Measurements from ENCODE around the gene ARHGEF26.

Gene ARHGEF26

DNA sequence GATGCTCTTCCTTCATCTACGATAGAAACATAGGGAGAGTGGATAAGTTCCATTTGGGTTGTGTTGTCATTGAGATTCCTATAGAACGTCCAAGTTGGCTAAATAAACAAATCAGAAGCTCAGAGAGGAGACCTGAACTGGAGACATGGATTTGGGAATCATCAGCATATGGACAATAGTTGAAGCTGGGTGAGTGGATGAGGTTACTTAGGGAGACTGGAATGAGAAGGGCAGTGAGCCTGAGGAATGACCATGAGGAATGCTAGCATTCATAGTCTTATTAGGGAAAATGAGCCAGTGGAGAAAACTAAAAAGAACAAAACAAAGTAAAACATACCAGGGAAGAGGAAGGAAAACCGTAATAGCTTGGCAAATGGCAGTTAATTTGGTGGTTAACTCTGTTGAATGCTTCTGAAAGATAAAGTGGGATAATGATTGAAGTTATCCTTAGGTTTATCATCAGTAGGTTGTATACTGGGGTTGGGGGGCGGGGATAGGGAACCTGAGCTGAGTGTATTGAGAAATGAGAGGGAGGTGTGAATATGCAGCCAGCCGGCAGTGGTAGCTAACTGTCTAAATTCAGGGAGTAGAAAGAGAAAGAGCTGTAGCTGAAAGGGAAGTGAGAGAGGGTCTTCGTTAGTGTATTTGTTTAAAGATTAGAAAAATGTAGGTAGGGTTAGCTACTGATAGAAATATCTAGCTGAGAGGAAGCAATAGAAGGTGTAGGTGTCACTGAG is 74.6 kb downstream of the ARHGEF26 start:
- Histone ChIP-seq H3K4me3 (ENCODE audit: low read length in 2 of 2) (no peak overlapping the region), H3K9me3 (ENCODE audit: control insufficient read depth in 2 of 2, low read length in 2 of 2) (no peaks in the 10 kb centered on the region), H3K4me1 (ENCODE audit: control insufficient read depth, insufficient read depth, low read length) (peaks cover 17% of the 10 kb centered on the region), H3K36me3 (ENCODE audit: control insufficient read depth in 2 of 2, insufficient read depth in 2 of 2, low read length in 2 of 2) (peaks cover 20 to 25% of the 10 kb centered on the region in 2 donors), H3K9ac (ENCODE audit: low read length in 2 of 2) (no peak overlapping the region), H3K27me3 (ENCODE audit: control insufficient read depth in 1 of 2, insufficient read depth in 2 of 2, low read length in 2 of 2) (no peaks in the 10 kb centered on the region), H3K27ac (ENCODE audit: low read length) (peak overlapping the region; percentile 56)

- Histone ChIP-seq H3K9me3 (ENCODE audit: control insufficient read depth in 2 of 2, low read length in 2 of 2) (no peaks in the 10 kb centered on the region), H3K4me3 (ENCODE audit: low read length in 2 of 2) (no peak overlapping the region), H3K4me1 (ENCODE audit: control insufficient read depth, insufficient read depth, low read length) (peaks cover 12% of the 10 kb centered on the region), H3K9ac (ENCODE audit: low read length in 2 of 2) (no peak overlapping the region), H3K27me3 (ENCODE audit: control insufficient read depth in 1 of 2, insufficient read depth in 2 of 2, low read length in 2 of 2) (no peaks in the 10 kb centered on the region), H3K27ac (ENCODE audit: low read length) (no peak overlapping the region), H3K36me3 (ENCODE audit: control insufficient read depth in 2 of 2, insufficient read depth in 2 of 2, low read length in 2 of 2) (peaks cover 10 to 19% of the 10 kb centered on the region in 2 donors)
Measured at GRCh38 chr3:154197751-154198150, 76.6 kb downstream of the ARHGEF26 start.

DNA sequence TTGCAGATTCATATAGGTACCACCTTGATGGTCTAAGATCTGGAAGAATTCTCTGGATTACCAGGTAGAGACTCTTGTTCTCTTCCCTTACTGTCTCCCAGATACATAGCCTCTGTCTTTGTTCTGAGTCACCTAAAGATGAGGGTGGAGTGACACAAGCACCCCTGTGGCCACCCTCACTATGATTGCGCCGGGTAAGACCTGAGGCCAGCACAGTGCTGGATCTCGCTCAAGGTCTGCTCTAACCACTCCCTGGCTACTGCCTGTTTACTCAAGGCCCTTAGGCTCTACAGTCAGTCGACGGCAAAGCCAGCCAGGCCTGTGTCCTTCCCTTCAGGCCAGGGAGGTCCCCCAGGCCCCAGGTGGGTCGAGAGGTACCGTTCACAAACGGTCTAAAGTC is 88.3 kb downstream of the ARHGEF26 start:
- Histone ChIP-seq H3K9me3 (ENCODE audit: control insufficient read depth in 2 of 2, low read length in 2 of 2) (no peaks in the 10 kb centered on the region), H3K27me3 (ENCODE audit: control insufficient read depth in 1 of 2, insufficient read depth in 2 of 2, low read length in 2 of 2) (no peaks in the 10 kb centered on the region), H3K27ac (ENCODE audit: low read length) (no peak overlapping the region), H3K36me3 (ENCODE audit: control insufficient read depth in 2 of 2, insufficient read depth in 2 of 2, low read length in 2 of 2) (peaks cover 22% of the 10 kb centered on the region in 2 donors), H3K9ac (ENCODE audit: low read length in 2 of 2) (no peak overlapping the region), H3K4me1 (ENCODE audit: control insufficient read depth, insufficient read depth, low read length) (no peaks in the 10 kb centered on the region), H3K4me3 (ENCODE audit: low read length in 2 of 2) (no peak overlapping the region)

- Histone ChIP-seq H3K27me3 (ENCODE audit: control insufficient read depth in 1 of 2, insufficient read depth in 2 of 2, low read length in 2 of 2) (no peaks in the 10 kb centered on the region), H3K9me3 (ENCODE audit: control insufficient read depth in 2 of 2, low read length in 2 of 2) (no peaks in the 10 kb centered on the region), H3K4me1 (ENCODE audit: control insufficient read depth, insufficient read depth, low read length) (no peaks in the 10 kb centered on the region), H3K27ac (ENCODE audit: low read length) (no peak overlapping the region), H3K9ac (ENCODE audit: low read length in 2 of 2) (no peak overlapping the region), H3K4me3 (ENCODE audit: low read length in 2 of 2) (no peak overlapping the region), H3K36me3 (ENCODE audit: control insufficient read depth in 2 of 2, insufficient read depth in 2 of 2, low read length in 2 of 2) (peaks cover 28 to 32% of the 10 kb centered on the region in 2 donors)
Measured at GRCh38 chr3:154210986-154211385, 89.8 kb downstream of the ARHGEF26 start.

DNA sequence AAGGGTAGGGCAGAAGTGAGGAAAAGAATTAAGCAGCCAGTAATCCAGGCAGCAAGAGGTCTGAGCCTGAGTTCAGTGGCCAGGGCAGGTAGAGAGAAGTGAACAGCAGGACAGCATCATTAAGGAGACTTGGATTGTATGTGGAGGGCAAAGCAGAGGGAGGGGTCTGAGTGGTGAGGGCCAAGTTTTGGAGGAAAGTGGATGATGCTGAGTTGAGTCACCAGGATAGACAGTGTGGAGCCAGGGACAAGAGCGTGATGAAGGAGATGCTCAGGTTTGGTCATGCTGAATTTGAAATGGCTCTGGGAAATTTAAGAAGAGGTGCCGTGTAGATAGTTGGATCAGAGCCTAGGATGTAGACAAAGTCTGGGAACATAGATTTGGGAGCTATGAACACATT is 93.1 kb downstream of the ARHGEF26 start:
- Histone ChIP-seq H3K4me3 (ENCODE audit: low read length in 2 of 2) (no peak overlapping the region), H3K9me3 (ENCODE audit: control insufficient read depth in 2 of 2, low read length in 2 of 2) (no peaks in the 10 kb centered on the region), H3K9ac (ENCODE audit: low read length in 2 of 2) (no peak overlapping the region), H3K27me3 (ENCODE audit: control insufficient read depth in 1 of 2, insufficient read depth in 2 of 2, low read length in 2 of 2) (no peaks in the 10 kb centered on the region), H3K36me3 (ENCODE audit: control insufficient read depth in 2 of 2, insufficient read depth in 2 of 2, low read length in 2 of 2) (peaks cover 26 to 29% of the 10 kb centered on the region in 2 donors), H3K4me1 (ENCODE audit: control insufficient read depth, insufficient read depth, low read length) (no peaks in the 10 kb centered on the region), H3K27ac (ENCODE audit: low read length) (no peak overlapping the region)

- Histone ChIP-seq H3K4me1 (ENCODE audit: control insufficient read depth, insufficient read depth, low read length) (peaks cover 3% of the 10 kb centered on the region), H3K4me3 (ENCODE audit: low read length in 2 of 2) (no peak overlapping the region), H3K9me3 (ENCODE audit: control insufficient read depth in 2 of 2, low read length in 2 of 2) (no peaks in the 10 kb centered on the region), H3K27ac (ENCODE audit: low read length) (no peak overlapping the region), H3K36me3 (ENCODE audit: control insufficient read depth in 2 of 2, insufficient read depth in 2 of 2, low read length in 2 of 2) (peaks cover 24 to 25% of the 10 kb centered on the region in 2 donors), H3K27me3 (ENCODE audit: control insufficient read depth in 1 of 2, insufficient read depth in 2 of 2, low read length in 2 of 2) (no peaks in the 10 kb centered on the region), H3K9ac (ENCODE audit: low read length in 2 of 2) (no peak overlapping the region)
Measured at GRCh38 chr3:154217671-154218070, 96.5 kb downstream of the ARHGEF26 start.

DNA sequence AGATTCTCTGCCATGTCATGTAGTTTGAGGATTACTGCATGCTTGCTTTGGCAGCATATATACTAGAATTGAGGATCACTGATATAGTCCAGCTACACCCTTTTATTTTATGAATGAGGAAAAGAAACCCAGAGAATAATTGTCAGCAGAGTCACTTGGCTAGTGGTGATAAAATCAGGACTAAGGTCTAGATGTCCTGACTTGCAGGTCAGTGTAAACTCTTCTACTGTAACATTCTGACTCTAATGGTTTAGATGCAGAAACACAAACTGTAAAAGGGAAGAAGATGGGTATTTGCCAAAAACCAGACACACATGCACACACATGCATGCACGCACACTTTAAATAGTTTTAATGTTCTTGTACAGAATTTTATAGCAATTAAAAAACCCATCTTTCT is 97.5 kb downstream of the ARHGEF26 start:
- Histone ChIP-seq H3K27ac (ENCODE audit: low read length) (no peak overlapping the region), H3K4me1 (ENCODE audit: control insufficient read depth, insufficient read depth, low read length) (peaks cover 3% of the 10 kb centered on the region), H3K27me3 (ENCODE audit: control insufficient read depth in 1 of 2, insufficient read depth in 2 of 2, low read length in 2 of 2) (no peaks in the 10 kb centered on the region), H3K9ac (ENCODE audit: low read length in 2 of 2) (no peak overlapping the region), H3K4me3 (ENCODE audit: low read length in 2 of 2) (no peak overlapping the region), H3K9me3 (ENCODE audit: control insufficient read depth in 2 of 2, low read length in 2 of 2) (no peaks in the 10 kb centered on the region), H3K36me3 (ENCODE audit: control insufficient read depth in 2 of 2, insufficient read depth in 2 of 2, low read length in 2 of 2) (peaks cover 22 to 24% of the 10 kb centered on the region in 2 donors)

DNA sequence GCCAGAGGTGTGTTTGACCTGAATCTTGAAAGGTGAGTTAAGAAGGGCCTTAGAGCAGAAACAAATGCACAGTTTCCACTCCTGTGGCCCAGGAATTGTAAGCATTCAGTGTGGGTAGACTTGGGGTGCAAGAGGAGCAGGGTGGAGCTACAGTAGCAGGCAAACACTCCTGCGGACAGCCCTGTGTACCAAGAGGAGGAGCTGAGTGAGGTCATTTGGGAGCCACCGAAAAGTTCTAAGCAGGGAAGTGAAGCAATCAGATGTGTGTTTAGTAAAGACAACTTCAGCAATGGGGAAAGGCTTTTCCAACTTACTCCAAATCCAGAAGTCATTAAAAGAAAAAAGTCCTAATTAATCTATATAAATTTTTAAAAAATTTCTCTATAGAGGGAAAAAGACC is 99.3 kb downstream of the ARHGEF26 start:
- no peak overlapping the region for H3K27ac ChIP-seq (ENCODE audit: low read length)
- no peaks in the 10 kb centered on the region for H3K9me3 ChIP-seq (ENCODE audit: control insufficient read depth in 2 of 2, low read length in 2 of 2)
- peaks cover 6% of the 10 kb centered on the region for H3K4me1 ChIP-seq (ENCODE audit: control insufficient read depth, insufficient read depth, low read length)
- H3K9ac ChIP-seq (ENCODE audit: low read length in 2 of 2) = no peak overlapping the region
- no peaks in the 10 kb centered on the region for H3K27me3 ChIP-seq (ENCODE audit: control insufficient read depth in 1 of 2, insufficient read depth in 2 of 2, low read length in 2 of 2)
- peaks cover 11 to 14% of the 10 kb centered on the region in 2 donors for H3K36me3 ChIP-seq (ENCODE audit: control insufficient read depth in 2 of 2, insufficient read depth in 2 of 2, low read length in 2 of 2)
- H3K4me3 ChIP-seq (ENCODE audit: low read length in 2 of 2) = no peak overlapping the region

GRCh38 chr3:154223519-154223918 is 102.3 kb downstream of the ARHGEF26 start:
- H3K4me3 ChIP-seq (ENCODE audit: low read length in 2 of 2) = no peak overlapping the region
- H3K27ac ChIP-seq (ENCODE audit: low read length) = no peak overlapping the region
- H3K9ac ChIP-seq (ENCODE audit: low read length in 2 of 2) = no peak overlapping the region
- H3K9me3 ChIP-seq (ENCODE audit: control insufficient read depth in 2 of 2, low read length in 2 of 2) = no peaks in the 10 kb centered on the region
- H3K36me3 ChIP-seq (ENCODE audit: control insufficient read depth in 2 of 2, insufficient read depth in 2 of 2, low read length in 2 of 2) = peaks cover 6 to 9% of the 10 kb centered on the region in 2 donors
- H3K4me1 ChIP-seq (ENCODE audit: control insufficient read depth, insufficient read depth, low read length) = peaks cover 6% of the 10 kb centered on the region
- H3K27me3 ChIP-seq (ENCODE audit: control insufficient read depth in 1 of 2, insufficient read depth in 2 of 2, low read length in 2 of 2) = no peaks in the 10 kb centered on the region

DNA sequence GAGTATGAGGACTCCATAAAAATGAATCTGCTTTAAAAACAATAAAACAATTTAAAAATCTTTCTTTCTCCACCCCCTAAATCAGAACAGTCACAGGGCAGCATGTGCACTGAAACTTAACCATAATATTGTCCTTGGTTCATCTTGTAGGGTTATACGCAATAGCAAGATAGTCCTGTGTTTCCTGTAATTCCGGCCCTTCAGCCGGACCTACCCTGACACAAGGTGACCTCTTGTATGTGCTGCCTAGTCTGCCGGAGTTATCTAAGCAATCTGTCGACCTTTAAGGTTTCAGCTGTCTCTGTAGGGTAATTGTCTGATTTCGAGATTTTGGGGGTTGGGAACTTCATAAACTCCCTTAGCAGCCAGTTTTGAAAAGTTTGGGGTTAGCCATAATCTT is 103.2 kb downstream of the ARHGEF26 start:
- no peak overlapping the region for H3K27ac ChIP-seq (ENCODE audit: low read length)

DNA sequence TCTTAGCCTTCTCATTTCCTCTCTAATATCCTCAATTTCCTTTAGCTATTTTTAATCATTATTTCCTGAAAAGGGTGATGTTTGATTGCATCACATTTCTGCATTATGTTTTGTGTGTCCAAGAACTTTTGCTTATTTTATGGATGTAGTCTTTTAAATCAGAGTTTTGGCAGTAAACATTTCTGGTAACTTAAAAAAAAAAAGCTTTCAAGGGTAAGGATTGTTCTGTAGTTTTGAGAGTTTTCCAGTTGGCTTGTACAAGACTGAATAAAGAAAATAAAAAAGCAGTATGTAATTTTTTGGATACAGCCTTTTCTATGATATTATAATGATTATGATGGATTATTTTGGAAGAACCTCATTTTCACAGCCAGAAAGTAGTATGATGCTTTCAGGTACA is 103.7 kb downstream of the ARHGEF26 start:
- Histone ChIP-seq H3K9ac (ENCODE audit: low read length in 2 of 2) (no peak overlapping the region), H3K4me1 (ENCODE audit: control insufficient read depth, insufficient read depth, low read length) (peaks cover 13% of the 10 kb centered on the region), H3K36me3 (ENCODE audit: control insufficient read depth in 2 of 2, insufficient read depth in 2 of 2, low read length in 2 of 2) (peaks cover 5 to 8% of the 10 kb centered on the region in 2 donors), H3K27me3 (ENCODE audit: control insufficient read depth in 1 of 2, insufficient read depth in 2 of 2, low read length in 2 of 2) (no peaks in the 10 kb centered on the region), H3K9me3 (ENCODE audit: control insufficient read depth in 2 of 2, low read length in 2 of 2) (no peaks in the 10 kb centered on the region), H3K27ac (ENCODE audit: low read length) (no peak overlapping the region), H3K4me3 (ENCODE audit: low read length in 2 of 2) (no peak overlapping the region)

More for the DNA sequence above, 103.2 kb downstream of the ARHGEF26 start:
- Histone ChIP-seq H3K9ac (ENCODE audit: low read length in 2 of 2) (no peak overlapping the region), H3K4me3 (ENCODE audit: low read length in 2 of 2) (no peak overlapping the region), H3K36me3 (ENCODE audit: control insufficient read depth in 2 of 2, insufficient read depth in 2 of 2, low read length in 2 of 2) (peaks cover 5 to 8% of the 10 kb centered on the region in 2 donors), H3K27me3 (ENCODE audit: control insufficient read depth in 1 of 2, insufficient read depth in 2 of 2, low read length in 2 of 2) (no peaks in the 10 kb centered on the region), H3K4me1 (ENCODE audit: control insufficient read depth, insufficient read depth, low read length) (peaks cover 13% of the 10 kb centered on the region), H3K9me3 (ENCODE audit: control insufficient read depth in 2 of 2, low read length in 2 of 2) (no peaks in the 10 kb centered on the region)
